ENCODE data around the gene SEMA5B. TPM values are rescaled to one million over a fixed set of nuclear protein-coding genes. Genes with fewer than 3 reads are reported as not detected.

The SEMA5B gene
- total and polyA plus RNA-seq, 7 experiments from 2014 or later = 0.19 to 0.51 (median 0.24) TPM; not detected in 4

DNA sequence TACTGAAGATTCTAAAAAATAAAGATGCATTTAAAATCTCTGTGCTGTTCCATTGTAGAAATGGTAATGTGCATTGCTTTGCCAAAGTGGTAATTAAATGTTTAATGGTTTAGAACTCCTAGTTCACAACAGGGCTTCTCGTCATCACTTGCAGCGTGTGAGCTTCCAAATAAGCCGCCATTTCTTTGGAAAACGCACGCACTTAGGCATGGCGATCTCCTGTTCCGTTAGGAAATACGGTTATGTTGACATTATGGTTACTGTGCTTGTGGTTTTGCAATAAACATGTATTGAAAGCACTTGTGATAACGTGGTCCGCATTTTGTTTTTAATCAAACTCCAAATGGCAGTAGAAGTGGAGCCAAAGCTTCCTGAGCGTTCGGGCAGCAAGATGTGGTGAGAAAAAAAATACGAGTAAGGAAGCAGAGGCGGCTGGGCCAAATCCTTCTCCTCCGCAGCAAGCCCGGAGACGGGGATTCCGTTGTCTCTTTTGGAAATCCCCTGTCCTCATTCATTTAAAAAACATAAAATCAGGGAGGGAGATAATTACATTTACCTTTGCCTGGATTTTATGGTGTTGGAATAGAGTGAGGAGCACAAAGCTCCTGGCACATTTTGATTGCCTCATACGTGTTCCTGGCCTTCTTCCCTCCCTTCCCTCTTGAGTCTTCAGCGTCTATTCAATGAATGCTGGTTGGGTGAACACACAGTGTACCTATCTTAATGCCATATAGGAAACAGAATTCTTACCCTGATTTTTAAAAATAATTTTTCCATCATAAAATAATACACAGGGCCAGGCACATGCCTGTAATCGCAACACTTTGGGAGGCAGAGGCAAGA is 135.2 kb downstream of the SEMA5B start:
- intact Hi-C loops (cut with micrococcal nuclease) = no loop called here
- no peak overlapping the region for H3K4me3 ChIP-seq (ENCODE audit: low read length)
- Mint-ChIP-seq H3K4me3 (no peak overlapping the region), H3K27me3 (peaks cover 0 to 14% (median 5%) of the 10 kb centered on the region in 5 donors), H3K9me3 (no peaks in the 10 kb centered on the region), H3K27ac (no peak overlapping the region), H3K4me1 (peaks cover 5 to 22% (median 11%) of the 10 kb centered on the region in 7 donors), H3K36me3 (no peaks in the 10 kb centered on the region)
- DNase-seq (no peak), ATAC-seq (no peak)
- ChIA-PET CTCF (no interaction called here), POLR2A (no interaction called here)
- no peaks in the 10 kb centered on the region for H3K36me3 ChIP-seq (ENCODE audit: control insufficient read depth in 2 of 3, insufficient read depth in 3 of 3, low read length in 3 of 3)
- H3K27ac ChIP-seq (ENCODE audit: low read depth, low read length) = no peak overlapping the region
- H3K4me1 ChIP-seq (ENCODE audit: control insufficient read depth in 2 of 2, insufficient read depth in 2 of 2, low read length in 2 of 2) = peaks cover 0 to 6% of the 10 kb centered on the region in 2 donors
- H3K27me3 ChIP-seq (ENCODE audit: control insufficient read depth in 2 of 2, insufficient read depth in 2 of 2, low read length in 2 of 2) = no peaks in the 10 kb centered on the region
- no peaks in the 10 kb centered on the region for H3K9me3 ChIP-seq (ENCODE audit: control insufficient read depth in 2 of 3, low read length in 3 of 3)

DNA sequence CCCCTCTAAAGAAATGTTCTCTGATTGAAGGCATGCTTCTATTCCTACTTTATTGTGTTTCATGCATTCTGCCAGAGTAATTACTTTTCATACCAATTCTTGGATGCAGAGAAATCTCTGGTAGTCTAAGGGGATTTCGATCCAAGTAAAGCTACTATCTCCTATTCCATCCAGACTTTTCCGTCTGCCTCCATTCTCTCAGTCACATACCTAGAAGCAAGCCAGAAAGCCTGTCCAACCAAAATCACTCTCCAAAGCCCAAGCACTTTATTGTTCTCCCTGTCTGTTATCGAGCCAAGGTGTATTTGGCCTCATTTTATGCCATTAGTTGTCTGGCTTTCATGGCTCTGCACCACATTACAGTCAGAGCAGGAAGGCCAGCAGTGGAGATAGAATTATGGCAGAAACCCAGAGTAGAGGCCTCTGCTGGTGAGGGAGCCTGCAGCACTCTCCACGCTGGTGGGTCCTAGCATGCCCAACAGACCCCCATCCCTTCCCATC is 136.8 kb downstream of the SEMA5B start:
- Mint-ChIP-seq H3K4me1 (peaks cover 5 to 22% (median 11%) of the 10 kb centered on the region in 7 donors), H3K9me3 (no peaks in the 10 kb centered on the region), H3K36me3 (peaks cover 0 to 4% (median 0%) of the 10 kb centered on the region in 5 donors), H3K4me3 (no peak overlapping the region), H3K27me3 (peaks cover 0 to 5% (median 0%) of the 10 kb centered on the region in 5 donors), H3K27ac (no peak overlapping the region)
- DNase-seq (no peak), ATAC-seq (no peak)
- H3K36me3 ChIP-seq (ENCODE audit: control insufficient read depth in 2 of 3, insufficient read depth in 3 of 3, low read length in 3 of 3) = no peaks in the 10 kb centered on the region
- intact Hi-C loops (cut with micrococcal nuclease) = no loop called here
- ChIA-PET CTCF (no interaction called here), POLR2A (interaction anchor here (0.5 kb wide), 1 partner anchor 9 kb away, joined by 3 read pairs; no protein-coding TSS in a partner anchor)
- no peaks in the 10 kb centered on the region for H3K27me3 ChIP-seq (ENCODE audit: control insufficient read depth in 2 of 2, insufficient read depth in 2 of 2, low read length in 2 of 2)
- no peak overlapping the region for H3K27ac ChIP-seq (ENCODE audit: low read depth, low read length)
- H3K4me3 ChIP-seq (ENCODE audit: low read length) = no peak overlapping the region
- H3K9me3 ChIP-seq (ENCODE audit: control insufficient read depth in 2 of 3, low read length in 3 of 3) = no peaks in the 10 kb centered on the region
- H3K4me1 ChIP-seq (ENCODE audit: control insufficient read depth in 2 of 2, insufficient read depth in 2 of 2, low read length in 2 of 2) = peaks cover 0 to 6% of the 10 kb centered on the region in 2 donors

DNA sequence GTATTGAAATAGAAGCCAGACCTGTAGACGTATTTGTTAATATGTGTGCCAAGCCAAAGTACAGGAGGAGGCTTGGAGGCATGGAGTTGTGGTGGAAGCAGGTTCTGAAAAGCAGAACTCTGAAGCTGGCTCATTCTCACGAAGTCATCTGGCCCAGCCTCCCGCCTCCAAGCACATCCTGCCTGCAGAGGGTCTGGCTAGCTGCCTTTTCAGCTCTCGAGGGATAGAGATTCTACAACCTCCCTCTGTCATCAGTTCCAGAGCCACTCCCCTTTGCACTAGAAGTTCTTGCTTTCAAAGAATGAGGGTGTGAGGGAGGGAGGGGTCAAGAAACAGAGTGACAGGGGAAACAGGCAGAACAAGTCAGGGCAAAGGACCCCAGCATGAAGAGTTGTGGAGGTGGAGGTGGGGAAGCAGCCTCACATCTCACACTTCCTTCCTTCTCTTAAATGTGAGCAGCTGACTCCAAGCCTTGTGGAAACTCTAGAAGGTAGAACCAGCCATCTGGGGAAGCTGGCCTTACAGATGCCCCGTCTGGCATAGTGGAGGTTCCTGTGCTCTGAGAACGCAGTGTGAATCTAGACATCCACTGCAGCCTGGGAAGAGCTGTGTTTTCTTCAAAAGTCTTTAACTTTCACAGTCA is 137.4 kb downstream of the SEMA5B start:
- DNase-seq = no peak

DNA sequence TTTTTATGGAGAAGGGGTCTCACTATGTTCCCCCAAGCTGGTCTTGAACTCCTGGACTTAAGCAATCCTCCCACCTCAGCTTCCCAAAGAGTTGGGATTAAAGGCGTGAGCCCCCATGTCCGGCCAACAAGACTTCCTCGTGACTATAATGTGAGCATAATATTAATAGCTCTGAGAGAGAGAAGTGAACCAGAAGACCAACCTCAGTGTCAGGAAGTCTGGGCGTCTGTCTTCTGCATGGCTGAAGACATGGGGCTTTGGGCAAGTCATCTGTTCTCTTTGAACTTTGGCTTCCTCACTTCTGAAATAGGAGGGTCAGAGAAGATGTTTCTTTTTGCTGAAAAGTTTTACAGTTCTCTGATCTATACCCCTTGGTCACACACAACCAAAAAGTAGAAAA is 140.6 kb downstream of the SEMA5B start:
- Mint-ChIP-seq H3K36me3 (peaks cover 0 to 7% (median 0%) of the 10 kb centered on the region in 5 donors), H3K27me3 (peaks cover 0 to 2% (median 0%) of the 10 kb centered on the region in 5 donors), H3K4me3 (no peak overlapping the region), H3K4me1 (peaks cover 0 to 13% (median 11%) of the 10 kb centered on the region in 7 donors), H3K27ac (no peak overlapping the region), H3K9me3 (no peaks in the 10 kb centered on the region)
- Histone ChIP-seq H3K36me3 (ENCODE audit: control insufficient read depth in 2 of 3, insufficient read depth in 3 of 3, low read length in 3 of 3) (no peaks in the 10 kb centered on the region), H3K4me1 (ENCODE audit: control insufficient read depth in 2 of 2, insufficient read depth in 2 of 2, low read length in 2 of 2) (no peaks in the 10 kb centered on the region), H3K4me3 (ENCODE audit: low read length) (no peak overlapping the region), H3K9me3 (ENCODE audit: control insufficient read depth in 2 of 3, low read length in 3 of 3) (no peaks in the 10 kb centered on the region), H3K27me3 (ENCODE audit: control insufficient read depth in 2 of 2, insufficient read depth in 2 of 2, low read length in 2 of 2) (no peaks in the 10 kb centered on the region), H3K27ac (ENCODE audit: low read depth, low read length) (no peak overlapping the region)
- CTCF ChIA-PET = no interaction called here
- DNase-seq (no peak), ATAC-seq (no peak)
- POLR2A ChIA-PET = no interaction called here
- intact Hi-C loops (cut with micrococcal nuclease) = no loop called here

More for the DNA sequence above, 137.4 kb downstream of the SEMA5B start:
- no peaks in the 10 kb centered on the region for H3K27me3 Mint-ChIP-seq
- peaks cover 0 to 7% (median 0%) of the 10 kb centered on the region in 5 donors for H3K36me3 Mint-ChIP-seq
- H3K27ac ChIP-seq (ENCODE audit: low read depth, low read length) = no peak overlapping the region
- intact Hi-C loops (cut with micrococcal nuclease) = no loop called here
- no peaks in the 10 kb centered on the region for H3K36me3 ChIP-seq (ENCODE audit: control insufficient read depth in 2 of 3, insufficient read depth in 3 of 3, low read length in 3 of 3)
- H3K27me3 ChIP-seq (ENCODE audit: control insufficient read depth in 2 of 2, insufficient read depth in 2 of 2, low read length in 2 of 2) = no peaks in the 10 kb centered on the region
- ATAC-seq = peak; percentile 46
- peak overlapping the region in 2 of 9 donors; percentile 22 to 54 for H3K27ac Mint-ChIP-seq
- H3K4me1 Mint-ChIP-seq = peaks cover 5 to 22% (median 11%) of the 10 kb centered on the region in 7 donors
- POLR2A ChIA-PET = no interaction called here
- H3K9me3 ChIP-seq (ENCODE audit: control insufficient read depth in 2 of 3, low read length in 3 of 3) = no peaks in the 10 kb centered on the region
- H3K4me1 ChIP-seq (ENCODE audit: control insufficient read depth in 2 of 2, insufficient read depth in 2 of 2, low read length in 2 of 2) = peaks cover 0 to 6% of the 10 kb centered on the region in 2 donors
- peak overlapping the region in 1 of 10 donors; percentile 0 for H3K4me3 Mint-ChIP-seq
- H3K9me3 Mint-ChIP-seq = no peaks in the 10 kb centered on the region
- no peak overlapping the region for H3K4me3 ChIP-seq (ENCODE audit: low read length)
- CTCF ChIA-PET = no interaction called here

DNA sequence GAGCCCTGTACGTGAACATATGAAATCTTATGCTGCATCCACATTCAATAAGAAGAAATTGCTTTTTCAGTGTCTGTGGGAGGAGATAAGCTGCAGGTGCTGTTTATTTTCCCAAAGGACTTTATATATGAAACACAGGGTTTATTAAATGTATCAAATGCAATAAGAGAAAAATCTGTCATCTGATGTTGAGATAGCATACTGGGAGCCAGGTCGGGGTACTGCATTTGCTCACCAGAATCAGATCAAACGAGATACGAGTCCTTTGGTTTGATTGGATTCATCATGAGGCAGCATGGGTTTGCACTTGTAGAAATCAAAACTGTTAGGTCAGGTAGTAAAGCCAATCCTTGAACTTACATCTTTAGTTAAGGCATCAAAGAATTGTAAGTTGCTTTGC is 141.3 kb downstream of the SEMA5B start:
- no peak overlapping the region for H3K27ac ChIP-seq (ENCODE audit: low read depth, low read length)
- H3K4me1 ChIP-seq (ENCODE audit: control insufficient read depth in 2 of 2, insufficient read depth in 2 of 2, low read length in 2 of 2) = no peaks in the 10 kb centered on the region
- H3K27me3 Mint-ChIP-seq = peaks cover 0 to 2% (median 0%) of the 10 kb centered on the region in 5 donors
- no peaks in the 10 kb centered on the region for H3K36me3 ChIP-seq (ENCODE audit: control insufficient read depth in 2 of 3, insufficient read depth in 3 of 3, low read length in 3 of 3)
- ATAC-seq (no peak), DNase-seq (no peak)
- H3K36me3 Mint-ChIP-seq = peaks cover 0 to 13% (median under 1%) of the 10 kb centered on the region in 5 donors
- CTCF ChIA-PET = no interaction called here
- H3K4me1 Mint-ChIP-seq = peaks cover 0 to 13% (median 11%) of the 10 kb centered on the region in 7 donors
- H3K9me3 Mint-ChIP-seq = no peaks in the 10 kb centered on the region
- POLR2A ChIA-PET = no interaction called here
- no peaks in the 10 kb centered on the region for H3K27me3 ChIP-seq (ENCODE audit: control insufficient read depth in 2 of 2, insufficient read depth in 2 of 2, low read length in 2 of 2)
- intact Hi-C loops (cut with micrococcal nuclease) = no loop called here
- H3K27ac Mint-ChIP-seq = no peak overlapping the region
- no peaks in the 10 kb centered on the region for H3K9me3 ChIP-seq (ENCODE audit: control insufficient read depth in 2 of 3, low read length in 3 of 3)
- no peak overlapping the region for H3K4me3 Mint-ChIP-seq
- H3K4me3 ChIP-seq (ENCODE audit: low read length) = no peak overlapping the region

DNA sequence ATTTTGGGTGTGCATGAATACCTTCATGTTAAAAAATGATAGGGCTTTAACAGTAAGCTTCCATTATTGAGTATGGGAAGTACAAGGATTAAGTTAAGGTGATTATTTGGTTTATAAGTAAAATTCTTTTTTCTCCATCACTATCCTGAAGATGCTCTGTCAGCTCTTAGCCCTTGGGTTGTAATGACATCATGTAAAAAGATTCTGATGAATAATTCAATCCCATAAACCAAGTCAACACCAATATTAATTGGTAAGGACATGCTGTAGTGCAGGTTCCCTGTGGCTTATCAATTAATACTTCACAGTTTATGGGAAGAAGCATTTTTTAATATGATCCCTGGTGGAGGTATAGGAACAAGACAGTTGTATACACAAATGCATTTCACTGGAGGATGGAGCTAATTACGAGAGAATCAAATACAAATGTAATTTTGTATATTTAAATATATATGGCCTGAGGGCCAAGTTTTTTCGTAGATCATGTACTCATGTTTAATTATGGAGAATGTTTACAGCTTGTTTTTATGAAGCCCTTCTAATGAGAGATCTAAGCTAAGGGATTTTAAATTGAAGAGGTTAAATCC is 145.1 kb downstream of the SEMA5B start:
- CTCF ChIA-PET = no interaction called here
- H3K4me3 ChIP-seq (ENCODE audit: low read length) = no peak overlapping the region
- Mint-ChIP-seq H3K4me1 (no peaks in the 10 kb centered on the region), H3K27me3 (peaks cover 0 to 2% (median 0%) of the 10 kb centered on the region in 5 donors), H3K4me3 (no peak overlapping the region), H3K36me3 (peaks cover 0 to 32% (median 5%) of the 10 kb centered on the region in 5 donors), H3K9me3 (no peaks in the 10 kb centered on the region), H3K27ac (no peak overlapping the region)
- POLR2A ChIA-PET = interaction anchor here (0.8 kb wide), 1 partner anchor 8 kb away, joined by 3 read pairs; no protein-coding TSS in a partner anchor
- DNase-seq (no peak), ATAC-seq (no peak)
- no peaks in the 10 kb centered on the region for H3K4me1 ChIP-seq (ENCODE audit: control insufficient read depth in 2 of 2, insufficient read depth in 2 of 2, low read length in 2 of 2)
- H3K36me3 ChIP-seq (ENCODE audit: control insufficient read depth in 2 of 3, insufficient read depth in 3 of 3, low read length in 3 of 3) = peaks cover 0 to 8% (median 4%) of the 10 kb centered on the region in 3 experiments
- intact Hi-C loops (cut with micrococcal nuclease) = no loop called here
- no peaks in the 10 kb centered on the region for H3K9me3 ChIP-seq (ENCODE audit: control insufficient read depth in 2 of 3, low read length in 3 of 3)
- no peak overlapping the region for H3K27ac ChIP-seq (ENCODE audit: low read depth, low read length)
- H3K27me3 ChIP-seq (ENCODE audit: control insufficient read depth in 2 of 2, insufficient read depth in 2 of 2, low read length in 2 of 2) = no peaks in the 10 kb centered on the region

Data from naive thymus-derived CD4-positive, alpha-beta T cell (primary cell).